Breast epithelium (tissue), 4 donors: Measurements from ENCODE around the gene DUSP9. TPM values are rescaled to one million over a fixed set of nuclear protein-coding genes. Genes with fewer than 3 reads are reported as not detected.

Experiments
- DNase-seq, 2 donors: peaks; one replicate each; pipeline ENCODE4 v3.0.0-alpha.2; 2019; ENCODE audit warnings: low spot score in 2 of 2
- H3K27ac ChIP-seq, 2 donors: fragments of 200-600 bp; sonication (generic) in 1 of 2; one replicate each; pipeline ENCODE4 v1.5.1; 2016 to 2019; ENCODE audit warnings: mild to moderate bottlenecking in 1 of 2
- H3K27me3 ChIP-seq, 2 donors: fragments of 200-600 bp; sonication (generic) in 1 of 2; one replicate each; pipeline versions ENCODE4 v1.5.1 to v1.6.0; 2017 to 2019; ENCODE audit warnings: control low read depth in 1 of 2, mild to moderate bottlenecking in 1 of 2
- H3K36me3 ChIP-seq: fragments of 200-600 bp; one replicate; pipeline ENCODE4 v1.5.1; 2019
- H3K4me1 ChIP-seq, 2 donors: fragments of 200-600 bp; sonication (generic); one replicate each; pipeline ENCODE4 v1.5.1; 2016 to 2019; ENCODE audit warnings: control low read depth in 1 of 2
- H3K4me3 ChIP-seq, 3 donors: fragments of 200-600 bp; sonication (generic); 1 replicate in 2 of 3; 2 replicates in 1 of 3; pipeline ENCODE4 v1.5.1; 2016 to 2019; ENCODE audit warnings: mild to moderate bottlenecking in 3 of 3, moderate library complexity in 2 of 3
- H3K9me3 ChIP-seq, 2 donors: fragments of 200-600 bp; sonication (generic) in 1 of 2; one replicate each; pipeline ENCODE4 v1.5.1; 2016 to 2019; ENCODE audit warnings: control low read depth in 1 of 2
- CTCF ChIP-seq, 3 donors: fragments of 450-650 bp; IDR thresholded peaks; one replicate each; pipeline ENCODE4 v1.5.1; 2016 to 2017; ENCODE audit warnings: antibody characterized with exemption in 3 of 3, mild to moderate bottlenecking in 3 of 3, moderate library complexity in 3 of 3
- POLR2A ChIP-seq: fragments of 450-650 bp; IDR thresholded peaks from one replicate; pipeline ENCODE4 v1.6.1; 2016; ENCODE audit warnings: antibody characterized with exemption, mild to moderate bottlenecking, moderate library complexity
- POLR2AphosphoS5 ChIP-seq, 3 donors: sonication (generic); formaldehyde crosslinking; IDR thresholded peaks; one replicate each; pipeline ENCODE4 v1.6.1; 2017; ENCODE audit warnings: antibody characterized with exemption in 3 of 3
- intact Hi-C: fragments of 100-400 bp; cut with DNase I; formaldehyde crosslinking; loops from one replicate; pipeline ENCODE4 v1.15.1; 2023; ENCODE audit warnings: low total_unique reads
- total RNA-seq, 3 donors: library from RNA; depleted of rRNA; stranded (reverse); fragments of >200 nt; gene quantifications; one replicate each; pipeline ENCODE4 v1.1.0, GENCODE V29; 2016

Gene DUSP9
- total RNA-seq, 3 donors from 2014 or later: 0.33 to 0.73 TPM; not detected in 1

DNA sequence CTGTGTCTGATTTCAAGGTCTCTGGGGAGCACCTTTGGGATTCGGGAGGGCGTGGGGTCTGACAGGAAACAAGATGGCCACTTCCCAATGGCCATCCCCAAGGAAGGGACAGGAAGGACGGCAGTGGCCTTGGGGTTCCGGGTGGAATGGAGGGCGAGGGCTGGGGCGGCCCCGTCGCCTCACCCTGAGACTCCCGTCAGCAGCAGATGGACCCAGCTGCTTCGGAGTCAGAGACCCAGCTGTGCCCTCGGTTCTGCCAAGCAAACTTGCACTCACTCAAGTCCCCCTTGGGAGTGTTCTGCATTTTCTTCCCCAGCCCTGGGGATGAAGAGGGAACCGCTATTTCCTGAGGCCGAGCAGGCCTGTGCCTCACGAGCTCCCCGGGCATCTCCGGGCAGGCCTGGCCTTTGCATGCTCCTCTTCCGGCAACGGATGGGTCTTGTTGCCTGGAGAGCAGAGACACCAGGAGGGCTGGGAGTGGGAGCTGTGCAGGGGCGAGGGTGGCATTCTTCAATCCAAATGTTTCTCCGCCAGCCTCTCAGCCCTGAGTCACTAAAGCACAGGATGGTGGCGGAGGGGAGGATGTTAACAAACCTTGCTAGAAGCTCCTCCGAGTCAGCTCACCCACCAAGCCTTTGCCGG, 6.8 kb upstream of the DUSP9 start:
- intact Hi-C loops: no loop called here
- Histone ChIP-seq H3K4me1 (no peaks in the 10 kb centered on the region), H3K9me3 (no peaks in the 10 kb centered on the region), H3K27ac (no peak overlapping the region), H3K36me3 (no peaks in the 10 kb centered on the region), H3K4me3 (no peak overlapping the region), H3K27me3 (peaks cover 0 to 95% of the 10 kb centered on the region in 2 donors)
- DNase-seq: no peak
- TF ChIP-seq POLR2AphosphoS5 (IDR thresholded peaks at IDR 0.05) (no peak), CTCF (IDR thresholded peaks at IDR 0.05) (no peak), POLR2A (no peak)

GRCh38 chrX:153640736-153641575, 6.0 kb upstream of the DUSP9 start:
- TF ChIP-seq CTCF (IDR thresholded peaks at IDR 0.05) (no peak), POLR2AphosphoS5 (IDR thresholded peaks at IDR 0.05) (no peak), POLR2A (no peak)
- intact Hi-C loops: no loop called here
- H3K4me3 ChIP-seq: no peak overlapping the region
- no peaks in the 10 kb centered on the region for H3K36me3 ChIP-seq
- H3K27ac ChIP-seq: no peak overlapping the region
- H3K9me3 ChIP-seq: no peaks in the 10 kb centered on the region
- no peak for DNase-seq
- no peaks in the 10 kb centered on the region for H3K4me1 ChIP-seq
- H3K27me3 ChIP-seq: peaks cover 0 to 95% of the 10 kb centered on the region in 2 donors

- H3K4me1 ChIP-seq: no peaks in the 10 kb centered on the region
- H3K27ac ChIP-seq: no peak overlapping the region
- intact Hi-C loops: no loop called here
- DNase-seq: no peak
- no peaks in the 10 kb centered on the region for H3K9me3 ChIP-seq
- TF ChIP-seq CTCF (IDR thresholded peaks at IDR 0.05) (no peak), POLR2A (no peak), POLR2AphosphoS5 (IDR thresholded peaks at IDR 0.05) (no peak)
- H3K36me3 ChIP-seq: no peaks in the 10 kb centered on the region
- H3K27me3 ChIP-seq: peaks cover 0 to 95% of the 10 kb centered on the region in 2 donors
- peak overlapping the region in 1 of 3 donors; percentile 52 for H3K4me3 ChIP-seq
Observed at GRCh38 chrX:153641627-153642026, 5.4 kb upstream of the DUSP9 start.

GRCh38 chrX:153642051-153642654, 4.8 kb upstream of the DUSP9 start:
- Histone ChIP-seq H3K27ac (no peak overlapping the region), H3K4me1 (no peaks in the 10 kb centered on the region), H3K4me3 (peak overlapping the region in 2 of 3 donors; percentile 30 to 52), H3K27me3 (peaks cover 0 to 95% of the 10 kb centered on the region in 2 donors), H3K36me3 (no peaks in the 10 kb centered on the region), H3K9me3 (no peaks in the 10 kb centered on the region)
- intact Hi-C loops: no loop called here
- DNase-seq: no peak
- no peak for TF ChIP-seq POLR2AphosphoS5 (IDR thresholded peaks at IDR 0.05)
- TF ChIP-seq POLR2A: no peak
- TF ChIP-seq CTCF (IDR thresholded peaks at IDR 0.05): no peak
